ENCODE data around the gene DCDC1. TPM values are rescaled to one million over a fixed set of nuclear protein-coding genes. Genes with fewer than 3 reads are reported as not detected.
A peak's percentile ranks its signal among the peaks of the same experiment; 100 is the strongest.

Gene DCDC1
- total and polyA plus RNA-seq, 2 donors (not counting 1 experiment from before 2014, with no cell fraction given) = 0.05 to 0.17 TPM

- no peak overlapping the region for H3K4me2 ChIP-seq (ENCODE audit: extremely low read depth, insufficient read depth, low read length)
- H3K4me1 ChIP-seq (ENCODE audit: control insufficient read depth, extremely low read depth, insufficient read depth, low read length) = no peaks in the 10 kb centered on the region
- no peak overlapping the region for H2AFZ ChIP-seq (ENCODE audit: low read length)
These were observed 136.1 kb downstream of the DCDC1 start for GRCh38 chr11:31233425-31233824.

GRCh38 chr11:31231601-31232000 is 137.9 kb downstream of the DCDC1 start:
- H2AFZ ChIP-seq (ENCODE audit: low read length) = no peak overlapping the region
- H3K9ac ChIP-seq (ENCODE audit: insufficient read depth, low read length) = no peak overlapping the region
- no peaks in the 10 kb centered on the region for H3K4me1 ChIP-seq (ENCODE audit: control insufficient read depth, extremely low read depth, insufficient read depth, low read length)
- no peak overlapping the region for H3K4me2 ChIP-seq (ENCODE audit: extremely low read depth, insufficient read depth, low read length)
- no peaks in the 10 kb centered on the region for H4K20me1 ChIP-seq (ENCODE audit: control insufficient read depth, extremely low read depth, insufficient read depth, low read length)
- no peak for TF ChIP-seq EZH2 (IDR thresholded peaks at IDR 0.05; ENCODE audit: low read length, missing control alignments)
- TF ChIP-seq CTCF (conservative IDR thresholded peaks at IDR 0.05 in 1 of 2, IDR thresholded peaks at IDR 0.05 in 1 of 2; ENCODE audit: low read depth in 1 of 2, low read length in 2 of 2) = no peak
- no peaks in the 10 kb centered on the region for H3K79me2 ChIP-seq (ENCODE audit: control insufficient read depth, insufficient read depth, low read length)
- H3K27me3 ChIP-seq (ENCODE audit: control insufficient read depth, insufficient read depth, low read length) = no peaks in the 10 kb centered on the region
- H3K27ac ChIP-seq (ENCODE audit: insufficient read depth, low read length) = no peak overlapping the region
- H3K9me3 ChIP-seq (ENCODE audit: control insufficient read depth, insufficient read depth, low read depth, low read length) = no peaks in the 10 kb centered on the region
- DNase-seq (ENCODE audit: low read depth in 2 of 2) = no peak
- no peaks in the 10 kb centered on the region for H3K36me3 ChIP-seq (ENCODE audit: control insufficient read depth, insufficient read depth, low read length)
- H3K4me3 ChIP-seq (replicated peaks in 1 of 4; ENCODE audit: control extremely low read depth in 1 of 4, insufficient read depth in 1 of 4, low read depth in 3 of 4, low read length in 4 of 4) = no peak overlapping the region

More at GRCh38 chr11:31233425-31233824, 136.1 kb downstream of the DCDC1 start:
- Histone ChIP-seq H3K27me3 (ENCODE audit: control insufficient read depth, insufficient read depth, low read length) (no peaks in the 10 kb centered on the region), H3K36me3 (ENCODE audit: control insufficient read depth, insufficient read depth, low read length) (no peaks in the 10 kb centered on the region), H3K27ac (ENCODE audit: insufficient read depth, low read length) (no peak overlapping the region), H4K20me1 (ENCODE audit: control insufficient read depth, extremely low read depth, insufficient read depth, low read length) (no peaks in the 10 kb centered on the region), H3K79me2 (ENCODE audit: control insufficient read depth, insufficient read depth, low read length) (no peaks in the 10 kb centered on the region), H3K4me3 (replicated peaks in 1 of 4; ENCODE audit: control extremely low read depth in 1 of 4, insufficient read depth in 1 of 4, low read depth in 3 of 4, low read length in 4 of 4) (no peak overlapping the region), H3K9me3 (ENCODE audit: control insufficient read depth, insufficient read depth, low read depth, low read length) (no peaks in the 10 kb centered on the region), H3K9ac (ENCODE audit: insufficient read depth, low read length) (no peak overlapping the region)
- TF ChIP-seq CTCF (conservative IDR thresholded peaks at IDR 0.05 in 1 of 2, IDR thresholded peaks at IDR 0.05 in 1 of 2; ENCODE audit: low read depth in 1 of 2, low read length in 2 of 2) = peak in 1 of 2 donors; percentile 32
- no peak for TF ChIP-seq EZH2 (IDR thresholded peaks at IDR 0.05; ENCODE audit: low read length, missing control alignments)
- DNase-seq (ENCODE audit: low read depth in 2 of 2) = peak in 1 of 2 donors; percentile 8

- no peak for DNase-seq (ENCODE audit: low read depth in 2 of 2)
- no peaks in the 10 kb centered on the region for H4K20me1 ChIP-seq (ENCODE audit: control insufficient read depth, extremely low read depth, insufficient read depth, low read length)
- no peak overlapping the region for H3K4me2 ChIP-seq (ENCODE audit: extremely low read depth, insufficient read depth, low read length)
- H2AFZ ChIP-seq (ENCODE audit: low read length) = no peak overlapping the region
- H3K9me3 ChIP-seq (ENCODE audit: control insufficient read depth, insufficient read depth, low read depth, low read length) = no peaks in the 10 kb centered on the region
- TF ChIP-seq CTCF (conservative IDR thresholded peaks at IDR 0.05 in 1 of 2, IDR thresholded peaks at IDR 0.05 in 1 of 2; ENCODE audit: low read depth in 1 of 2, low read length in 2 of 2) = no peak
- H3K4me1 ChIP-seq (ENCODE audit: control insufficient read depth, extremely low read depth, insufficient read depth, low read length) = no peaks in the 10 kb centered on the region
- H3K27me3 ChIP-seq (ENCODE audit: control insufficient read depth, insufficient read depth, low read length) = no peaks in the 10 kb centered on the region
- H3K27ac ChIP-seq (ENCODE audit: insufficient read depth, low read length) = no peak overlapping the region
- H3K36me3 ChIP-seq (ENCODE audit: control insufficient read depth, insufficient read depth, low read length) = no peaks in the 10 kb centered on the region
- no peaks in the 10 kb centered on the region for H3K79me2 ChIP-seq (ENCODE audit: control insufficient read depth, insufficient read depth, low read length)
- no peak overlapping the region for H3K9ac ChIP-seq (ENCODE audit: insufficient read depth, low read length)
- no peak overlapping the region for H3K4me3 ChIP-seq (replicated peaks in 1 of 4; ENCODE audit: control extremely low read depth in 1 of 4, insufficient read depth in 1 of 4, low read depth in 3 of 4, low read length in 4 of 4)
These were observed 150.7 kb downstream of the DCDC1 start for GRCh38 chr11:31218847-31219246.
